Measurements from ENCODE around the gene CC2D2B. TPM values are rescaled to one million over a fixed set of nuclear protein-coding genes. Genes with fewer than 3 reads are reported as not detected.
"Not testable (repeated sequence)": the region's sequence is repeated elsewhere in the genome, so short reads cannot be mapped to it uniquely, and the experiment has no call there.

CC2D2B gene
- polyA plus RNA-seq, 1 experiment: not detected

- POLR2A ChIA-PET: no interaction called here
- no peak for TF ChIP-seq CTCF (IDR thresholded peaks at IDR 0.05; ENCODE audit: low read depth, low read length)
- CTCF ChIA-PET: no interaction called here
Measured at GRCh38 chr10:95873651-95874050, 34.1 kb upstream of the CC2D2B start.

GRCh38 chr10:95874783-95875182, 33.0 kb upstream of the CC2D2B start:
- POLR2A ChIA-PET; H3K27ac ChIP-seq (ENCODE audit: low read depth, low read length); H3K27me3 ChIP-seq (ENCODE audit: control insufficient read depth, insufficient read depth, low read length); DNase-seq (ENCODE audit: low read depth, low spot score); H3K4me3 ChIP-seq (ENCODE audit: low read depth, low read length); H3K9me3 ChIP-seq (ENCODE audit: control insufficient read depth, insufficient read depth, low read length): not testable (repeated sequence)
- CTCF ChIA-PET: interaction anchor here (1.4 kb wide), 1 partner anchor 181 kb away, joined by 6 read pairs; the partner anchor contains the start of gene TCTN3

More at GRCh38 chr10:95873651-95874050, 34.1 kb upstream of the CC2D2B start:
- no peak for DNase-seq (ENCODE audit: low read depth, low spot score)
- H3K4me3 ChIP-seq (ENCODE audit: low read depth, low read length): no peak overlapping the region
- no peak overlapping the region for H3K27ac ChIP-seq (ENCODE audit: low read depth, low read length)
- no peaks in the 10 kb centered on the region for H3K9me3 ChIP-seq (ENCODE audit: control insufficient read depth, insufficient read depth, low read length)
- H3K27me3 ChIP-seq (ENCODE audit: control insufficient read depth, insufficient read depth, low read length): no peaks in the 10 kb centered on the region

- POLR2A ChIA-PET: no interaction called here
Measured at GRCh38 chr10:95876756-95877155, 31.0 kb upstream of the CC2D2B start.

GRCh38 chr10:95877881-95878280, 29.9 kb upstream of the CC2D2B start:
- Histone ChIP-seq H3K27ac (ENCODE audit: low read depth, low read length) (no peak overlapping the region), H3K9me3 (ENCODE audit: control insufficient read depth, insufficient read depth, low read length) (no peaks in the 10 kb centered on the region), H3K4me3 (ENCODE audit: low read depth, low read length) (no peak overlapping the region), H3K27me3 (ENCODE audit: control insufficient read depth, insufficient read depth, low read length) (no peaks in the 10 kb centered on the region)
- no peak for TF ChIP-seq CTCF (IDR thresholded peaks at IDR 0.05; ENCODE audit: low read depth, low read length)
- CTCF ChIA-PET: interaction anchor here (2.1 kb wide), 1 partner anchor 184 kb away, joined by 17 read pairs; the partner anchor contains the start of gene TCTN3
- no peak for DNase-seq (ENCODE audit: low read depth, low spot score)
- POLR2A ChIA-PET: no interaction called here

More at GRCh38 chr10:95876756-95877155, 31.0 kb upstream of the CC2D2B start:
- Histone ChIP-seq H3K27ac (ENCODE audit: low read depth, low read length) (no peak overlapping the region), H3K4me3 (ENCODE audit: low read depth, low read length) (no peak overlapping the region), H3K27me3 (ENCODE audit: control insufficient read depth, insufficient read depth, low read length) (no peaks in the 10 kb centered on the region), H3K9me3 (ENCODE audit: control insufficient read depth, insufficient read depth, low read length) (no peaks in the 10 kb centered on the region)
- CTCF ChIA-PET: interaction anchor here (2.1 kb wide), 1 partner anchor 182 kb away, joined by 17 read pairs; the partner anchor contains the start of gene TCTN3
- no peak for DNase-seq (ENCODE audit: low read depth, low spot score)
- TF ChIP-seq CTCF (IDR thresholded peaks at IDR 0.05; ENCODE audit: low read depth, low read length): no peak

GRCh38 chr10:95880704-95881103, 27.1 kb upstream of the CC2D2B start:
- Histone ChIP-seq H3K27me3 (ENCODE audit: control insufficient read depth, insufficient read depth, low read length) (no peaks in the 10 kb centered on the region), H3K27ac (ENCODE audit: low read depth, low read length) (no peak overlapping the region), H3K4me3 (ENCODE audit: low read depth, low read length) (no peak overlapping the region), H3K9me3 (ENCODE audit: control insufficient read depth, insufficient read depth, low read length) (no peaks in the 10 kb centered on the region)
- CTCF ChIA-PET: interaction anchor here (1.0 to 2.7 kb wide), 3 partner anchors 16 to 187 kb away, joined by 3 to 14 read pairs (median 7); partner anchors contain the start of genes CC2D2B and TCTN3
- no peak for TF ChIP-seq CTCF (IDR thresholded peaks at IDR 0.05; ENCODE audit: low read depth, low read length)
- POLR2A ChIA-PET: no interaction called here
- no peak for DNase-seq (ENCODE audit: low read depth, low spot score)

Measured in AG04450 (cell line).